ENCODE results near the gene LPIN2.
"Not testable (repeated sequence)": the region's sequence is repeated elsewhere in the genome, so short reads cannot be mapped to it uniquely, and the experiment has no call there.

Gene LPIN2

DNA sequence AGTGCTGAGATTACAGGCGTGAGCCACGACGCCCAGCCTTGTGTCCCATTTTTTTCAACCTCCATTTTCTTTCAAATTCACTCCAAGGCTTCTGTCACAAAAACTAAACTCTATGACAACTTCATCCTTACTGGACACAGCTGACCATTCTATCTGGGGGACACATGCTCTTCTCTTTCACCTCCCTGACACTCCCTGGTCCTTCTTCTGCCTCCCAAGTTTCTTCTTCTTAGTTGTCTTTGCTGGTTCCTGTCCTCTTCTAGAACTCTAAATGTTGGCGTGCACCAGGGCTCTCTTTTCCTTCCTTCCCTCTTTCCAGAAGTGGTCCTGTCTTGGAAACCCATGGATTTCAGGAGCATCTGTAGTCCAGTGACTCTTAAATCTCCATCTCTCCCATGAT, 40.1 kb upstream of the LPIN2 start:
- no peak for DNase-seq (ENCODE audit: insufficient read length, low spot score)
- no peak for FAIRE-seq
- TF ChIP-seq POLR2A (IDR thresholded peaks at IDR 0.05; ENCODE audit: low read depth, low read length), result no peak

DNA sequence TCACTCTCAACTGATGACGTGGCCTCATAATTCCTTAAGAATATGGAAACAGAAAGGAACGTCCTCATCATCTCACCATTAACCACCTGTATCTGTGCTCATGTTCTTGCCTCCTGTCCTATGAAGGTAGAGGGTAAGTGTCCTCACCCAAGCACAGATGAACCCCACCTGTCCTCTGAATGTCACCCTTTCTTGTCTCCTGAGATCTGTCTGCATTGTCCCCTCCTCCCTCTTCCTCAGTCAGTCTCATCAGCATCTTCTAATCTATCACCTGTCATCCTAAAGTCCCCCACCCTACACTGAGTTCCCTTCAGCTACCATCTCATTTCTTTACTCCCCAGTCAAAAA, 39.4 kb upstream of the LPIN2 start:
- TF ChIP-seq POLR2A (IDR thresholded peaks at IDR 0.05; ENCODE audit: low read depth, low read length), result no peak
- FAIRE-seq, result no peak
- no peak for DNase-seq (ENCODE audit: insufficient read length, low spot score)

DNA sequence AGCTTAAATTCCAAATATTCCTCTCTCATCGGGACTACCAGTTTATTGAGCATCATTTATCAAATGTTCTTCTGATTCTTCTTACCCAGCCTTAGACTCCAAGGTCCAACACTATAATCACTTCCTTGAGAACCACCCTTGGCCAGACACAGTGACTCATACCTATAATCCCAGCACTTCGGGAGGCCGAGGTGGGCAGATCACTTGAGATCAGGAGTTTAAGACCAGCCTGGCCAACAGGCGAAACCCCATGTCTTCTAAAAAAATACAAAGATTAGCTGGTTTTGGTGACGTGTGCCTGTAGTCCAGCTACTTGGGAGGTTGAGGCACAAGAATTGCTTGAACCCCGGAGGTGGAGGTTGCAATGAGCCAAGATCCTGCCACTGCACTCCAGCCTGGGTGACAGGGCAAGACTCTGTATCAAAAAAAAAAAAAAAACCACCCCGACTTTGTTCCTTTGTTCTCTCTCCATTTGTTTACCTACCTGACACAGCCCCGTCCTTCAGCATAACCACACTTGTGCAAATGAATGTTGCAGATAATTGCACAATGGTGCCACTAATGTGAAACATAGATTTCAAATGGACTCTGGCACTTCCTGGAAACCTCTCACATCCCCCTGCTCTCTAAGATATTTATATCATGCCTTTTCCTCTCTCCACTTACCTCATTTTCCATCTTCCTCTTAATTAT, 38.9 kb upstream of the LPIN2 start:
- no peak for TF ChIP-seq POLR2A (IDR thresholded peaks at IDR 0.05; ENCODE audit: low read depth, low read length)
- FAIRE-seq (peak; percentile 75), DNase-seq (ENCODE audit: insufficient read length, low spot score) (no peak)

GRCh38 chr18:3049897-3050454, 37.0 kb upstream of the LPIN2 start:
- not testable (repeated sequence) for DNase-seq (ENCODE audit: insufficient read length, low spot score); FAIRE-seq

- FAIRE-seq (no peak), DNase-seq (ENCODE audit: insufficient read length, low spot score) (no peak)
- no peak for TF ChIP-seq POLR2A (IDR thresholded peaks at IDR 0.05; ENCODE audit: low read depth, low read length)
Measured at GRCh38 chr18:3048820-3049349, 35.9 kb upstream of the LPIN2 start.

DNA sequence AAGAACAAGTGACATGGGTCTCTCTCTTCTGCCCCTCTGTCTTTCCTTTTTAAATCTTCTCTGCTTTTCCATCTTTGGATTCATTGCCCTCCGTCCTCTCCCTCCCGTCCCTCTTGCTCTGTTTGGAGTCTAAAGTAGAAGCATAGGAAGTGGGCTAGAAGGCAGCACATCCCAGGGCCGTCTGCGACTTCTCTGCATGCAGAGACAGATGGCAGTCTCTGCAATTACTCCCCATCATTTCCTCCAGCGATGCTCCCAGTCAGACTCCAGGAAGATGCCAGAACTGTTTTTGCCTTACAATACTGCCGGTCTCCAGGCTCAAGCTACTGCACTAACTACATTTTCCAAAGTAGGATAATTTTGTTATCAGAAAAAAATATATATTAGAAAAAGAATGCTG, 35.2 kb upstream of the LPIN2 start:
- FAIRE-seq (no peak), DNase-seq (ENCODE audit: insufficient read length, low spot score) (no peak)
- TF ChIP-seq POLR2A (IDR thresholded peaks at IDR 0.05; ENCODE audit: low read depth, low read length), result no peak

GRCh38 chr18:3046216-3046808, 33.4 kb upstream of the LPIN2 start:
- TF ChIP-seq POLR2A (IDR thresholded peaks at IDR 0.05; ENCODE audit: low read depth, low read length), result no peak
- DNase-seq (ENCODE audit: insufficient read length, low spot score) (no peak), FAIRE-seq (no peak)

DNA sequence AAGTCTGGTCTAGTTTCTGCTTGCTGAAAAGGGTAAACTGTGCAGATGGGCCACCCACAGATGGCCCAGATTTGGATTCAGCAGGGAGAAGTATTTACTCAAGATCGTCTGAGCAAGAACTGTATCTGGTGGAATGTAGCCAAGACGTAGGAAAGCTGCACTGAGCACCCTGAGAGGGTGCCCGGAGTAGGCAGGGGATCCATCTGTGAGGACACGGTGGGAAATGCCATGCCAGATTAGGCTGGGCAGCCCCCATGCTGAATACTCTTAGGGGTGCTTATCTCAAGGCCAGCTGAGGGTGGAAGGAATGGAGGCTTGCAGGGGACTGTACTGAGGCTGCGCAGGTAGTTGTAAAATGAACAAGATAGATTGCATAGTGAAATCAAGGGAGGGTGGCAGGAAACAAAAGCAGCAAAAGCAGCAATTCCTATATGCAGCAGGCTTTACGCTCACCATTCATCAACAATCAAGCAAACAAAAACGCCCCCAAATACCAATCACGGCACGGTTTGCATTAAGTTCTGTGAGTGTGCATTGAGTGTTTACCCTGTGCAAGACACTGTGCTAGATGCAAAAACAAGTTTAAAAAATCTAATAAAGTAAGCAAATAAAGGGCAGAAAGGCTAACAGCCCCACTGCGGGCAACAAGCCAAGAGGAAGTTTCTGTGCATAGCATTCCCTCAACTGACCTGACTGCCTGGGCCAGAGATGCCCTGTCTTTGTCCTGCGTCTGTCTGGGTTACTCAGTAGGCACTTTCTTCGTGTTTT, 32.2 kb upstream of the LPIN2 start:
- FAIRE-seq, result no peak
- no peak for DNase-seq (ENCODE audit: insufficient read length, low spot score)
- TF ChIP-seq POLR2A (IDR thresholded peaks at IDR 0.05; ENCODE audit: low read depth, low read length), result no peak

- no peak for FAIRE-seq
Measured at GRCh38 chr18:3042379-3042778, 29.4 kb upstream of the LPIN2 start.

GRCh38 chr18:3041843-3042242, 28.9 kb upstream of the LPIN2 start:
- no peak for FAIRE-seq
- TF ChIP-seq POLR2A (IDR thresholded peaks at IDR 0.05; ENCODE audit: low read depth, low read length), result no peak

More at GRCh38 chr18:3042379-3042778, 29.4 kb upstream of the LPIN2 start:
- DNase-seq (ENCODE audit: insufficient read length, low spot score), result no peak
- no peak for TF ChIP-seq POLR2A (IDR thresholded peaks at IDR 0.05; ENCODE audit: low read depth, low read length)

GRCh38 chr18:3040881-3041280, 27.9 kb upstream of the LPIN2 start:
- DNase-seq (ENCODE audit: insufficient read length, low spot score) (no peak), FAIRE-seq (no peak)
- TF ChIP-seq POLR2A (IDR thresholded peaks at IDR 0.05; ENCODE audit: low read depth, low read length), result no peak

More at GRCh38 chr18:3041843-3042242, 28.9 kb upstream of the LPIN2 start:
- DNase-seq (ENCODE audit: insufficient read length, low spot score), result no peak

DNA sequence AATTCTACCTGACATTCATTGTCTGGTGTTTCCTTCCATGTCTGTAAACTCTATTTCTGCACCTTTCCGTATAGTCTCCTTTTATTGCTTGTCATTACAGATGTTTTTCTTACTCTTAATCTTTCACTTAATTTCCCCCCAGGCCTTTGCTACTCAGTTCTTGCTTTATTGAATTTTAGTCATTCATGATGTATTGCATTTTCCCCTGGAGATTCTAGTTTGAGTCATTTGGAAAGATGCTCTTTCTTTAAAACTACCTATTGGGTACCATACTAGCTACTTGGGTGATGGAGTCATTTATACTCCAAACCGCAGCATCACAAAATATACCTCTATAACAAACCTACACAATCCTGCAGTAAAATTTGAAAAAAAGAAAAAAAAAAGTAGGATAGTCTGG, 27.2 kb upstream of the LPIN2 start:
- FAIRE-seq (no peak), DNase-seq (ENCODE audit: insufficient read length, low spot score) (no peak)
- TF ChIP-seq POLR2A (IDR thresholded peaks at IDR 0.05; ENCODE audit: low read depth, low read length), result no peak

DNA sequence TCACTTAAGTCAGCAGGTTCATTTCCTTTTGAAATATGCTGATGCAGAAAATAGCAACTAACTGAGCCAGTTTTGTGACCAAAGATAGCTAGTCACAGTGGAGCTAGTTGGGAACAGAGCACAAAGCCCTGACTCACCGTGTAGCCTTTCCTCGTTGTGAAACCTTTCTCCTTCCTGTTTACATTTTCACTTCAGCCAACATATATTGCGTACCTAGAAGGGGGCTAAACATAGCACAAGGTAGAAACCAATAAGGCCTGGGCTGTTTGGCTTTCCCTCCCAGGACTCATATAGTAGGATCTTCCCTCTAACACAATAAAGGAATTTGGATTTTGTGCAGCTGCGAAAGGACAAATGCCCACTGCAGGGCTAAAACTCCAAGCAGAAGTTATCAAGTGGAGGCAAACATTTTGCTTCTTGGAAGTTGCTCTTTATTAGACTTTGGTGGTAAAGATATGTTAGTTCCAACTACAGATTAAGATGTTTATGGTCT, 24.5 kb upstream of the LPIN2 start:
- TF ChIP-seq POLR2A (IDR thresholded peaks at IDR 0.05; ENCODE audit: low read depth, low read length), result no peak
- DNase-seq (ENCODE audit: insufficient read length, low spot score), result peak; percentile 59
- peak; percentile 99 for FAIRE-seq

DNA sequence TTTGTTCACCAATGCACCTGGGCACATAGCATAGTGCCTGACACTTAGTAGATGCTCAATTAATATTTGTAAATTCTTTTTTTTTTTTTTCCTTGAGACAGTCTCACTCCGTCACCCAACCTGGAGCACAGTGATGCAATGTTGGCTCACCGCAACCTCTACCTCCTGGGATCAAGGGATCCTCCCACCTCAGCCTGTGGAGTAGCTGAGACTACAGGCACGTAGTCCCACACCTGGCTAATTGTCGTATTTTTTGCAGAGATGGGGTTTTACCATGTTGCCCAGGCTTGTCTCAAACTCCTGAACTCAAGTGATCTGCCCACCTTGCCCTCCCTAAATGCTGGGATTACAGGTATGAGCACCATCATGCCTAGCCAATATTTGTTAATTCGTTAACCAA, 23.2 kb upstream of the LPIN2 start:
- TF ChIP-seq POLR2A (IDR thresholded peaks at IDR 0.05; ENCODE audit: low read depth, low read length), result no peak
- DNase-seq (ENCODE audit: insufficient read length, low spot score) (no peak), FAIRE-seq (no peak)

All from H54 (cell line).